Coronary artery (tissue), 2 donors: ENCODE data around the gene CHCHD4.
"Not testable (repeated sequence)": the region's sequence is repeated elsewhere in the genome, so short reads cannot be mapped to it uniquely, and the experiment has no call there.

Experiments
- DNase-seq: peaks from one replicate; pipeline ENCODE4 v3.0.0-alpha.2; 2017; ENCODE audit warnings: low spot score
- H3K27ac ChIP-seq, 2 donors: fragments of 200-600 bp; sonication (generic); one replicate each; pipeline ENCODE4 v1.5.1; 2016 to 2019
- H3K4me3 ChIP-seq: fragments of 200-600 bp; sonication (generic); 2 replicates; pipeline ENCODE4 v1.5.1; 2016; ENCODE audit warnings: mild to moderate bottlenecking, moderate library complexity
- CTCF ChIP-seq: fragments of 200-600 bp; sonication (generic); IDR thresholded peaks from one replicate; pipeline ENCODE4 v1.5.1; 2019; ENCODE audit warnings: antibody characterized with exemption

Gene CHCHD4

GRCh38 chr3:14082108-14082657, 42.5 kb downstream of the CHCHD4 start:
- no peak for TF ChIP-seq CTCF
- no peak for DNase-seq
- H3K4me3 ChIP-seq: no peak overlapping the region
- H3K27ac ChIP-seq: no peak overlapping the region

- no peak for TF ChIP-seq CTCF
- Histone ChIP-seq H3K27ac (no peak overlapping the region), H3K4me3 (no peak overlapping the region)
- no peak for DNase-seq
Observed at GRCh38 chr3:14077310-14077709, 47.4 kb downstream of the CHCHD4 start.

GRCh38 chr3:14075233-14075632, 49.4 kb downstream of the CHCHD4 start:
- not testable (repeated sequence) for H3K4me3 ChIP-seq, H3K27ac ChIP-seq, DNase-seq

GRCh38 chr3:14064910-14065309, 59.8 kb downstream of the CHCHD4 start:
- no peak overlapping the region for H3K27ac ChIP-seq
- no peak overlapping the region for H3K4me3 ChIP-seq
- DNase-seq: no peak
- TF ChIP-seq CTCF: no peak

- no peak for TF ChIP-seq CTCF
- DNase-seq: no peak
Observed at GRCh38 chr3:14063152-14063551, 61.5 kb downstream of the CHCHD4 start.

More at GRCh38 chr3:14063152-14063551, 61.5 kb downstream of the CHCHD4 start:
- Histone ChIP-seq H3K4me3 (no peak overlapping the region), H3K27ac (no peak overlapping the region)
